ENCODE data around the gene HECTD2.

DNA sequence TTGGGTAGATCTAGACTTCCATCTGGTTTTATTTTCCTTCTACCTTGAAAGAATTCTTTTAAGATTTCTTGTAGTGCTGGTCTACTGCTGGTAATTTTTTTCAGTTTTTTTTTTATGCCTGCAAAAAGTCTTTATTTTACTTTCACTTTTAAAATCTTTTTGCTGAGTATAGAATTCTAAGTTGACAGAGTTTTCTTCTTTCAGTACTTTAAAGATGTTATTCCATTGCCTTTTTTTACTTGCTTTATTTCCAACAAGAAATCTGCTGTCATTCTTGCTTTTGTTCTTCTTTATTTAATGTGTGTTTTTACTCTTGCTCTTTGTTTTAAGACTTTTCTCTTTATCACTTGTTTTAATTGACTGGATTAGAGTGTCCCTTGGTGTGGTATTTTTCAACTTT lies 36.1 kb upstream of the HECTD2 start:
- TF ChIP-seq TSHZ2 (CRISPR knock-in tag; IDR thresholded peaks at IDR 0.05) (no peak), OSR1 (CRISPR knock-in tag; IDR thresholded peaks at IDR 0.05) (no peak), CSDC2 (CRISPR knock-in tag; IDR thresholded peaks at IDR 0.05) (no peak), ARNTL (CRISPR knock-in tag; IDR thresholded peaks at IDR 0.05; ENCODE audit: borderline replicate concordance, low read depth) (no peak), ZFP3 (CRISPR knock-in tag; IDR thresholded peaks at IDR 0.05) (no peak), ESRRG (CRISPR knock-in tag; IDR thresholded peaks at IDR 0.05) (no peak), ZC3H10 (CRISPR knock-in tag; IDR thresholded peaks at IDR 0.05) (no peak), SNAI2 (CRISPR knock-in tag; IDR thresholded peaks at IDR 0.05) (no peak), POU6F1 (CRISPR knock-in tag; IDR thresholded peaks at IDR 0.05; ENCODE audit: borderline replicate concordance, low read depth) (no peak), PPARA (CRISPR knock-in tag; IDR thresholded peaks at IDR 0.05; ENCODE audit: borderline replicate concordance) (no peak), CREB5 (CRISPR knock-in tag; IDR thresholded peaks at IDR 0.05; ENCODE audit: low read depth) (no peak), ZNF70 (CRISPR knock-in tag; IDR thresholded peaks at IDR 0.05) (no peak)
- TF ChIP-seq, protein P1, sequence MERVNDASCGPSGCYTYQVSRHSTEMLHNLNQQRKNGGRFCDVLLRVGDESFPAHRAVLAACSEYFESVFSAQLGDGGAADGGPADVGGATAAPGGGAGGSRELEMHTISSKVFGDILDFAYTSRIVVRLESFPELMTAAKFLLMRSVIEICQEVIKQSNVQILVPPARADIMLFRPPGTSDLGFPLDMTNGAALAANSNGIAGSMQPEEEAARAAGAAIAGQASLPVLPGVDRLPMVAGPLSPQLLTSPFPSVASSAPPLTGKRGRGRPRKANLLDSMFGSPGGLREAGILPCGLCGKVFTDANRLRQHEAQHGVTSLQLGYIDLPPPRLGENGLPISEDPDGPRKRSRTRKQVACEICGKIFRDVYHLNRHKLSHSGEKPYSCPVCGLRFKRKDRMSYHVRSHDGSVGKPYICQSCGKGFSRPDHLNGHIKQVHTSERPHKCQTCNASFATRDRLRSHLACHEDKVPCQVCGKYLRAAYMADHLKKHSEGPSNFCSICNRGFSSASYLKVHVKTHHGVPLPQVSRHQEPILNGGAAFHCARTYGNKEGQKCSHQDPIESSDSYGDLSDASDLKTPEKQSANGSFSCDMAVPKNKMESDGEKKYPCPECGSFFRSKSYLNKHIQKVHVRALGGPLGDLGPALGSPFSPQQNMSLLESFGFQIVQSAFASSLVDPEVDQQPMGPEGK (CRISPR knock-in tag; IDR thresholded peaks at IDR 0.05; ENCODE audit: borderline replicate concordance), result no peak
- TF ChIP-seq, protein P2, sequence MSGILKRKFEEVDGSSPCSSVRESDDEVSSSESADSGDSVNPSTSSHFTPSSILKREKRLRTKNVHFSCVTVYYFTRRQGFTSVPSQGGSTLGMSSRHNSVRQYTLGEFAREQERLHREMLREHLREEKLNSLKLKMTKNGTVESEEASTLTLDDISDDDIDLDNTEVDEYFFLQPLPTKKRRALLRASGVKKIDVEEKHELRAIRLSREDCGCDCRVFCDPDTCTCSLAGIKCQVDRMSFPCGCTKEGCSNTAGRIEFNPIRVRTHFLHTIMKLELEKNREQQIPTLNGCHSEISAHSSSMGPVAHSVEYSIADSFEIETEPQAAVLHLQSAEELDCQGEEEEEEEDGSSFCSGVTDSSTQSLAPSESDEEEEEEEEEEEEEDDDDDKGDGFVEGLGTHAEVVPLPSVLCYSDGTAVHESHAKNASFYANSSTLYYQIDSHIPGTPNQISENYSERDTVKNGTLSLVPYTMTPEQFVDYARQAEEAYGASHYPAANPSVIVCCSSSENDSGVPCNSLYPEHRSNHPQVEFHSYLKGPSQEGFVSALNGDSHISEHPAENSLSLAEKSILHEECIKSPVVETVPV (CRISPR knock-in tag; IDR thresholded peaks at IDR 0.05), result no peak
